ENCODE measurements around the gene HOXA9.

Gene HOXA9

GRCh38 chr7:27202018-27202861 lies 36.9 kb upstream of the HOXA9 start:
- in situ Hi-C loops (cut with MboI; ENCODE audit: low sequenced_read_pairs) = loop anchor here (10.0 kb wide), 1 partner anchor 373 kb away; no protein-coding TSS in a partner anchor

- in situ Hi-C loops (cut with MboI; ENCODE audit: low sequenced_read_pairs) = loop anchor here (10.0 kb wide), 1 partner anchor 373 kb away; no protein-coding TSS in a partner anchor
These were observed 36.3 kb upstream of the HOXA9 start for GRCh38 chr7:27201580-27202017.

- in situ Hi-C loops (cut with MboI; ENCODE audit: low sequenced_read_pairs) = loop anchor here (10.0 kb wide), 1 partner anchor 374 kb away; no protein-coding TSS in a partner anchor
These were observed 35.6 kb upstream of the HOXA9 start for GRCh38 chr7:27200761-27201579.

- in situ Hi-C loops (cut with MboI; ENCODE audit: low sequenced_read_pairs) = loop anchor here (10.0 to 25.0 kb wide), 2 partner anchors 375 to 838 kb away; no protein-coding TSS in a partner anchor
These were observed 34.8 kb upstream of the HOXA9 start, which contains the start of gene HOXA13 for GRCh38 chr7:27199849-27200760. HOXA13 (minus strand) TSS chr7:27200091; CDS start chr7:27200077, 14 bp downstream.

GRCh38 chr7:27198871-27199801 lies 33.8 kb upstream of the HOXA9 start:
- in situ Hi-C loops (cut with MboI; ENCODE audit: low sequenced_read_pairs) = loop anchor here (25.0 kb wide), 1 partner anchor 837 kb away; no protein-coding TSS in a partner anchor

GRCh38 chr7:27198138-27198841 lies 33.0 kb upstream of the HOXA9 start:
- in situ Hi-C loops (cut with MboI; ENCODE audit: low sequenced_read_pairs) = loop anchor here (25.0 kb wide), 1 partner anchor 836 kb away; no protein-coding TSS in a partner anchor

- in situ Hi-C loops (cut with MboI; ENCODE audit: low sequenced_read_pairs) = loop anchor here (25.0 kb wide), 1 partner anchor 835 kb away; no protein-coding TSS in a partner anchor
These were observed 32.1 kb upstream of the HOXA9 start for GRCh38 chr7:27197137-27198042.

GRCh38 chr7:27196287-27196767 lies 31.0 kb upstream of the HOXA9 start:
- in situ Hi-C loops (cut with MboI; ENCODE audit: low sequenced_read_pairs) = loop anchor here (25.0 kb wide), 1 partner anchor 834 kb away; no protein-coding TSS in a partner anchor

- in situ Hi-C loops (cut with MboI; ENCODE audit: low sequenced_read_pairs) = loop anchor here (25.0 kb wide), 1 partner anchor 833 kb away; no protein-coding TSS in a partner anchor
These were observed 29.5 kb upstream of the HOXA9 start for GRCh38 chr7:27194686-27195379.

- in situ Hi-C loops (cut with MboI; ENCODE audit: low sequenced_read_pairs) = loop anchor here (25.0 kb wide), 1 partner anchor 832 kb away; no protein-coding TSS in a partner anchor
These were observed 28.6 kb upstream of the HOXA9 start for GRCh38 chr7:27194002-27194352.

- in situ Hi-C loops (cut with MboI; ENCODE audit: low sequenced_read_pairs) = loop anchor here (25.0 kb wide), 1 partner anchor 831 kb away; no protein-coding TSS in a partner anchor
These were observed 28.1 kb upstream of the HOXA9 start for GRCh38 chr7:27193335-27194001.

- in situ Hi-C loops (cut with MboI; ENCODE audit: low sequenced_read_pairs) = loop anchor here (25.0 kb wide), 1 partner anchor 830 kb away; no protein-coding TSS in a partner anchor
These were observed 27.4 kb upstream of the HOXA9 start for GRCh38 chr7:27192546-27193334.

GRCh38 chr7:27191833-27192545 lies 26.7 kb upstream of the HOXA9 start:
- in situ Hi-C loops (cut with MboI; ENCODE audit: low sequenced_read_pairs) = loop anchor here (25.0 kb wide), 1 partner anchor 830 kb away; no protein-coding TSS in a partner anchor

GRCh38 chr7:27191161-27191731 lies 25.9 kb upstream of the HOXA9 start:
- in situ Hi-C loops (cut with MboI; ENCODE audit: low sequenced_read_pairs) = loop anchor here (25.0 kb wide), 1 partner anchor 829 kb away; no protein-coding TSS in a partner anchor

All from HL-60/S4 treated with phorbol 12-myristate 13-acetate at 8.2 ng/mL for 4 days and 3 days (cell line).